ENCODE measurements around the gene STPG2. TPM values are rescaled to one million over a fixed set of nuclear protein-coding genes. Genes with fewer than 3 reads are reported as not detected.

Gene STPG2
- total RNA-seq, 6 experiments from 2014 or later = not detected

DNA sequence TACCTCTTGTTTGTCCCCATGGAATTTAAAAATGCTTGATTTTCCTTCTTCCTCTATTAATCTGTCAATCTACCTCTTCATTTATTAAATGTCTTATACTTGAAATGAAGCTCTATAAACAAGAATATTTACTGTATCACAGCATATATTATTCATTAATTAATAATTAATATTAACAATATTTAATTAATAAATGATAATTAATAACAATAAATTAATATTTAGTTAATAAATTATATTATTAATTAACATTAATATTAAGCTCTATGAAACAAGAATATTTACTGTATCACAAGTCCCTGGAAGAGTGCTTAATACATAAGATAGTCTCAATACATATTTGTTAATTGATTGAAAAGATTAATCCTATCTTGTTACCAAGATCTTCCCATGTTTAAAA, 306.6 kb downstream of the STPG2 start:
- DNase-seq = no peak
- Mint-ChIP-seq H3K4me1 (ENCODE audit: low read depth) (no peaks in the 10 kb centered on the region), H3K27me3 (ENCODE audit: insufficient read depth) (no peaks in the 10 kb centered on the region), H3K4me3 (no peak overlapping the region), H3K27ac (no peak overlapping the region), H3K36me3 (ENCODE audit: low read depth) (no peaks in the 10 kb centered on the region), H3K9me3 (peaks cover 24% of the 10 kb centered on the region)
- TF ChIP-seq, protein P1, sequence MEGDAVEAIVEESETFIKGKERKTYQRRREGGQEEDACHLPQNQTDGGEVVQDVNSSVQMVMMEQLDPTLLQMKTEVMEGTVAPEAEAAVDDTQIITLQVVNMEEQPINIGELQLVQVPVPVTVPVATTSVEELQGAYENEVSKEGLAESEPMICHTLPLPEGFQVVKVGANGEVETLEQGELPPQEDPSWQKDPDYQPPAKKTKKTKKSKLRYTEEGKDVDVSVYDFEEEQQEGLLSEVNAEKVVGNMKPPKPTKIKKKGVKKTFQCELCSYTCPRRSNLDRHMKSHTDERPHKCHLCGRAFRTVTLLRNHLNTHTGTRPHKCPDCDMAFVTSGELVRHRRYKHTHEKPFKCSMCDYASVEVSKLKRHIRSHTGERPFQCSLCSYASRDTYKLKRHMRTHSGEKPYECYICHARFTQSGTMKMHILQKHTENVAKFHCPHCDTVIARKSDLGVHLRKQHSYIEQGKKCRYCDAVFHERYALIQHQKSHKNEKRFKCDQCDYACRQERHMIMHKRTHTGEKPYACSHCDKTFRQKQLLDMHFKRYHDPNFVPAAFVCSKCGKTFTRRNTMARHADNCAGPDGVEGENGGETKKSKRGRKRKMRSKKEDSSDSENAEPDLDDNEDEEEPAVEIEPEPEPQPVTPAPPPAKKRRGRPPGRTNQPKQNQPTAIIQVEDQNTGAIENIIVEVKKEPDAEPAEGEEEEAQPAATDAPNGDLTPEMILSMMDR (IDR thresholded peaks at IDR 0.05) = no peak

DNA sequence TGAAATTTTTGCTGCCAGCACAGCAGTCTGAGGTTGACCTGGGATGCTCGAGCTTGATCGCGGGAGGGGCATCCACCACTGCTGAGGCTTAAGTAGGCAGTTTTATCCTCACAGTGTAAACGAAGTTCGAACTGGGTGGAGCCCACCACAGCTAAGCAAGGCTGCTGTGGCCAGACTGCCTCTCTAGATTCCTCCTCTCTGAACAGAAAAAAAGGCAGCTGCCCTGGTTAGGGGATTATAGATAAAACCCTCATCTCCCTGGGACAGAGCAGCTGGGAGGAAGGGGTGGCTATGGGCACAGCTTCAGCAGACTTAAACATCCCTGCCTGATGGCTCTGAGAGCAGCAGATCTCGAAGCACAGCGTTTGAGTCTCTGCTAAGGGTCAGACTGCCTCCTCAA, 314.6 kb downstream of the STPG2 start:
- H3K4me3 Mint-ChIP-seq = no peak overlapping the region
- H3K9me3 Mint-ChIP-seq = peaks cover 31% of the 10 kb centered on the region
- no peak overlapping the region for H3K27ac Mint-ChIP-seq

DNA sequence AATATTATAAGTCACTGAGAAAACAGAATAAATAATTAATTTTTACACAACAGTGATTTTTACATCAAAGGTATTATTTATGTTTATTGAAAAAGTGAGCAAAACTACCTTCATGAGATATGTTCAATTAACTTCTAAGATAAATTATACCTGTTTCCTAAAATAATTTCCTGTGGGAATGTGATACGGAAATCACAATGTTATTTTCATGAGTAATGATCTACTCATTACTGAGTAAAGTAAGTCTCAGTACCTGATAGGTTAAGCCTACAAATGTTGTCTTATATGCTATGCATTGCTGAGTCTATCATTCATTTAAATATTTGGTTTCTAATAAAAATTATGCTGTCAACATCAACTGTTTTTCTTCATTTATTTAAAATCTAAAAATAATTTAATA, 324.0 kb downstream of the STPG2 start:
- H3K36me3 Mint-ChIP-seq (ENCODE audit: low read depth) = no peaks in the 10 kb centered on the region

More for the DNA sequence above, 314.6 kb downstream of the STPG2 start:
- TF ChIP-seq, protein P1 (IDR thresholded peaks at IDR 0.05) = no peak
- Mint-ChIP-seq H3K4me1 (ENCODE audit: low read depth) (no peaks in the 10 kb centered on the region), H3K27me3 (ENCODE audit: insufficient read depth) (no peaks in the 10 kb centered on the region), H3K36me3 (ENCODE audit: low read depth) (no peaks in the 10 kb centered on the region; the same call in 1 of the 2 replicates)
- no peak for DNase-seq

DNA sequence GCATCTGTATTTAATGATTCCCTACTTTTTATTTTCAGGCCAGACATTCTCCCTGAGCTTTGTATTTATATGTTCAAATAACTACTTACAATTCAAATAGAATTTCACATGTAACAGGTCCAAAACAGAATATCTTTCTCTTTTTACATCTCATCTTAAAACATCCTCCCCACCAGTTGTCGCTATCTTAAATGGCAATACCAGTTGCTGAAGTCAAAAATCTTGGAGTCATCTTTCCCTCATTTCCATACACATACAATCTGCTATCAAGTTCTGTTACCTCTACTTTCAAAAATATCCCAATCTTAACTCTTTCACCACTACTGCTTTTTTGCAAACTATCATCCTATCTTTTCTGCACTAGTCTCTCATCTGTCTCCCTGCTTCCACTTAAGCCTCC, 330.5 kb downstream of the STPG2 start:
- TF ChIP-seq, protein P1 (IDR thresholded peaks at IDR 0.05) = no peak
- no peak for DNase-seq
- H3K27ac Mint-ChIP-seq = no peak overlapping the region
- peaks cover 18% of the 10 kb centered on the region for H3K9me3 Mint-ChIP-seq
- H3K27me3 Mint-ChIP-seq (ENCODE audit: insufficient read depth) = no peaks in the 10 kb centered on the region
- no peaks in the 10 kb centered on the region for H3K36me3 Mint-ChIP-seq (ENCODE audit: low read depth)
- H3K4me3 Mint-ChIP-seq = no peak overlapping the region
- H3K4me1 Mint-ChIP-seq (ENCODE audit: low read depth) = no peaks in the 10 kb centered on the region

More for the DNA sequence above, 324.0 kb downstream of the STPG2 start:
- H3K27me3 Mint-ChIP-seq (ENCODE audit: insufficient read depth) = no peaks in the 10 kb centered on the region
- H3K4me1 Mint-ChIP-seq (ENCODE audit: low read depth) = no peaks in the 10 kb centered on the region
- no peak for DNase-seq
- peaks cover 28% of the 10 kb centered on the region for H3K9me3 Mint-ChIP-seq
- no peak overlapping the region for H3K4me3 Mint-ChIP-seq
- H3K27ac Mint-ChIP-seq = no peak overlapping the region
- TF ChIP-seq, protein P1 (IDR thresholded peaks at IDR 0.05) = no peak

DNA sequence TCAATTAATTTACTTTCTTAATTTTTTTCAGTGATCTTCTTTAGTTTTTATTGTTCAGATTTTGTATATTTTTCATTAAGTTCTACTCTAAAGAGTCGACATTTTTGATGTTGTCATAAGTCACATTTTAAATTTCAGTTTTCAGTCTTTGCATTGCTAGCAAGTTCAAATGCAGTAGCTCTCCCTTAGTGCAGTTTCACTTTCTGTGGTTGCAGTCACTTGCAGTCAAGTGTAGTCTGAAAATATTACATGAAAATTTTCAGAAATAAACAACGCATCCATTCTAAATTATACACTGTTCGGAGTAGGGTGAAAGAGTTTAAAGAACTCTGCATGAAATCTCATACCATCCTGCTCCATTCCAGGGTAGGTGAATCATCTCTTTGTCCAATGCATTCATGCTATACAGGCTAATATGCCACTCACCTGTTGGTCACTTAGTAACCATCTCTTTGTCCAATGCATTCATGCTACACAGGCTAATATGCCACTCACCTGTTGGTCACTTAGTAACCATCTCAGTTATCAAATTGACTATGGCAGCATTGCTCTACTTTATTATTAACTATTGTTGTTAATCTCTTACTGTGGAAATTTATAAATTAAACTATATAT, 356.9 kb downstream of the STPG2 start:
- no peak overlapping the region for H3K4me3 Mint-ChIP-seq
- no peak overlapping the region for H3K27ac Mint-ChIP-seq
- no peaks in the 10 kb centered on the region for H3K4me1 Mint-ChIP-seq (ENCODE audit: low read depth)
- TF ChIP-seq, protein P1 (IDR thresholded peaks at IDR 0.05) = no peak
- no peaks in the 10 kb centered on the region for H3K36me3 Mint-ChIP-seq (ENCODE audit: low read depth)
- peaks cover 29% of the 10 kb centered on the region for H3K9me3 Mint-ChIP-seq
- no peaks in the 10 kb centered on the region for H3K27me3 Mint-ChIP-seq (ENCODE audit: insufficient read depth)
- no peak for DNase-seq

Data from HFFc6 (cell line).